Activated T-cell treated with anti-CD3 and anti-CD28 coated beads for 4 hours (primary cell): ENCODE results near the gene SP140.
"Not testable (repeated sequence)": the region's sequence is repeated elsewhere in the genome, so short reads cannot be mapped to it uniquely, and the experiment has no call there.

Source experiments
- DNase-seq: peaks from one replicate; pipeline ENCODE4 v3.0.0-alpha.2; 2020

The SP140 gene

GRCh38 chr2:230226051-230226551, 565 bp downstream of the SP140 start:
- DNase-seq, result no peak

GRCh38 chr2:230227216-230227615, 1.7 kb downstream of the SP140 start:
- DNase-seq, result no peak

- no peak for DNase-seq
Observed at GRCh38 chr2:230230087-230230486, 4.6 kb downstream of the SP140 start.

- DNase-seq, result no peak
Observed at GRCh38 chr2:230230496-230231200, 5.1 kb downstream of the SP140 start.

- no peak for DNase-seq
Observed at GRCh38 chr2:230231251-230231650, 5.7 kb downstream of the SP140 start.

GRCh38 chr2:230234122-230234722, 8.7 kb downstream of the SP140 start:
- no peak for DNase-seq

- DNase-seq, result no peak
Observed at GRCh38 chr2:230234845-230235244, 9.3 kb downstream of the SP140 start.

GRCh38 chr2:230244211-230244610, 18.7 kb downstream of the SP140 start:
- no peak for DNase-seq

GRCh38 chr2:230246206-230246605, 20.7 kb downstream of the SP140 start:
- DNase-seq, result no peak

GRCh38 chr2:230250231-230250630, 24.7 kb downstream of the SP140 start:
- DNase-seq, result no peak

GRCh38 chr2:230254152-230254881, 28.8 kb downstream of the SP140 start:
- DNase-seq, result no peak

GRCh38 chr2:230256733-230257332, 31.3 kb downstream of the SP140 start:
- no peak for DNase-seq

- no peak for DNase-seq
Observed at GRCh38 chr2:230258483-230258882, 32.9 kb downstream of the SP140 start.

- no peak for DNase-seq
Observed at GRCh38 chr2:230262246-230262645, 36.7 kb downstream of the SP140 start.

- DNase-seq, result not testable (repeated sequence)
Observed at GRCh38 chr2:230264945-230265344, 39.4 kb downstream of the SP140 start.

- no peak for DNase-seq
Observed at GRCh38 chr2:230266638-230267037, 41.1 kb downstream of the SP140 start.

- no peak for DNase-seq
Observed at GRCh38 chr2:230267059-230267458, 41.5 kb downstream of the SP140 start.

GRCh38 chr2:230267556-230267955, 42.0 kb downstream of the SP140 start:
- DNase-seq, result no peak

- no peak for DNase-seq
Observed at GRCh38 chr2:230268606-230269243, 43.2 kb downstream of the SP140 start.

GRCh38 chr2:230269715-230270114, 44.2 kb downstream of the SP140 start:
- DNase-seq, result no peak

- DNase-seq, result no peak
Observed at GRCh38 chr2:230282936-230283335, 57.4 kb downstream of the SP140 start.

GRCh38 chr2:230286048-230286447, 60.5 kb downstream of the SP140 start:
- no peak for DNase-seq

GRCh38 chr2:230289311-230289710, 63.8 kb downstream of the SP140 start:
- DNase-seq, result not testable (repeated sequence)
